Lower lobe of right lung (tissue), 2 donors: Measurements from ENCODE around the gene AUTS2. TPM values are rescaled to one million over a fixed set of nuclear protein-coding genes. Genes with fewer than 3 reads are reported as not detected.

Experiments used
- ATAC-seq, 2 donors: fragments of 200-7000 bp; cut with Tn5 transposase; one replicate each; pipeline ENCODE4 v1.9.1; 2020 to 2022; ENCODE audit warnings: mild to moderate bottlenecking in 2 of 2, moderate library complexity in 2 of 2
- DNase-seq: peaks from one replicate; pipeline ENCODE4 v3.0.0-alpha.2; 2020
- H3K27ac ChIP-seq: fragments of 200-600 bp; one replicate; pipeline ENCODE4 v1.8.0; 2022
- H3K27me3 ChIP-seq: fragments of 200-600 bp; one replicate; pipeline ENCODE4 v1.8.0; 2022; ENCODE audit warnings: low read depth
- H3K36me3 ChIP-seq: fragments of 200-600 bp; one replicate; pipeline ENCODE4 v1.8.0; 2022; ENCODE audit warnings: mild to moderate bottlenecking
- H3K4me1 ChIP-seq: fragments of 200-600 bp; one replicate; pipeline ENCODE4 v1.8.0; 2022
- H3K4me3 ChIP-seq: fragments of 200-600 bp; one replicate; pipeline ENCODE4 v1.8.0; 2022; ENCODE audit warnings: mild to moderate bottlenecking
- H3K9me3 ChIP-seq: fragments of 200-600 bp; one replicate; pipeline ENCODE4 v1.8.0; 2022
- intact Hi-C: fragments of 100-400 bp; cut with DNase I; formaldehyde crosslinking; loops from one replicate; pipeline ENCODE4 v1.11.0; 2022
- total RNA-seq: library from RNA; stranded (reverse); fragmentation: NEBNext Ultra II Directional; extraction: Animal tissue kit (Norgen Biotek cat#: 25700); gene quantifications from one replicate; pipeline ENCODE4 v1.2.1, GENCODE V29; 2021
- TF ChIP-seq, protein P1 (sequence below): fragments of 200-600 bp; IDR thresholded peaks from one replicate; pipeline ENCODE4 v1.8.0; 2022; ENCODE audit warnings: antibody characterized with exemption, mild to moderate bottlenecking
- donor health status: DM: no; HTN: yes; CAD: no; lungs with severe emphysema.

Gene AUTS2
- total RNA-seq, 1 donor from 2014 or later: 45.7 TPM

DNA sequence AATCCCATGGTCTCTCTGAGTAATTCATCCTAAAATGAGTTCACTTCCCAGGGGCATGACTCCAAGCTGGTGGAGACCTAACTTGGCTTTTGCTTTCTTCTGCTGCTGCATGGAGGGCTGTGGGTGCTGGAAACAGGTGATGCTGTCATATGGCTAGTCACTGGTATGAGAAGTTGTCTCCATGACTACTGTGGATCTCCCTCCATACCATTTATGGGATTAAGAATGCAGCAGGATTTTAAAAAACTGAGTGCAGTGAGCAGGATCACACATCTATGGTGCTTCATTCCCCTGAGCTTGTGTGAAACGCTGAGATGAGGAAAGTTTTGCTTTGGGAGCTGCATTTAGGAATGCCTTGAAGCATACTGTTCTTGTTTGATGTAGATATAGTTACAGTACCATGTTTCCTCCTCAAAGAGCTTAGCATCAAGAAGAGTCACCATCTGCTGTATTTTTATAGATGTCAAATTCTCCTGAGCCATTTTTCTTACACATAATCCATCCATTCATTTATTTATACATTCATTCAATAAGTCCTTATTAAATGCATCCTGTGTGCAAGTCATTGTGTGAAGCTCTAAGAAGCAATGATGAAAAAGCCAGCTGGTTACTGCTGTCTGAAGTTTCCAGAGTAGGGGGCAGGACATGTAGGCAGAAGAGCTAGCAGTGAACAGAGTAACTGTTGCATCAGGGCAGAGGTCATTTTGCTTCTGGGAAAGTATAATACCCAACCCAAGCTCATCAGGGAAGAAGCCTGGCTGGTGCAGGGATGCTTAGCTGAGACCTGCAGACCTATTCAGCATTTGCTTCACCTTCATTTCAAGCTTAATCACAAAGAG lies 534.8 kb downstream of the AUTS2 start:
- intact Hi-C loops: no loop called here
- H3K4me3 ChIP-seq: no peak overlapping the region
- TF ChIP-seq, protein P1, sequence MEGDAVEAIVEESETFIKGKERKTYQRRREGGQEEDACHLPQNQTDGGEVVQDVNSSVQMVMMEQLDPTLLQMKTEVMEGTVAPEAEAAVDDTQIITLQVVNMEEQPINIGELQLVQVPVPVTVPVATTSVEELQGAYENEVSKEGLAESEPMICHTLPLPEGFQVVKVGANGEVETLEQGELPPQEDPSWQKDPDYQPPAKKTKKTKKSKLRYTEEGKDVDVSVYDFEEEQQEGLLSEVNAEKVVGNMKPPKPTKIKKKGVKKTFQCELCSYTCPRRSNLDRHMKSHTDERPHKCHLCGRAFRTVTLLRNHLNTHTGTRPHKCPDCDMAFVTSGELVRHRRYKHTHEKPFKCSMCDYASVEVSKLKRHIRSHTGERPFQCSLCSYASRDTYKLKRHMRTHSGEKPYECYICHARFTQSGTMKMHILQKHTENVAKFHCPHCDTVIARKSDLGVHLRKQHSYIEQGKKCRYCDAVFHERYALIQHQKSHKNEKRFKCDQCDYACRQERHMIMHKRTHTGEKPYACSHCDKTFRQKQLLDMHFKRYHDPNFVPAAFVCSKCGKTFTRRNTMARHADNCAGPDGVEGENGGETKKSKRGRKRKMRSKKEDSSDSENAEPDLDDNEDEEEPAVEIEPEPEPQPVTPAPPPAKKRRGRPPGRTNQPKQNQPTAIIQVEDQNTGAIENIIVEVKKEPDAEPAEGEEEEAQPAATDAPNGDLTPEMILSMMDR: no peak
- H3K27me3 ChIP-seq: no peaks in the 10 kb centered on the region
- H3K27ac ChIP-seq: no peak overlapping the region
- ATAC-seq (no peak), DNase-seq (no peak)
- no peaks in the 10 kb centered on the region for H3K4me1 ChIP-seq
- no peaks in the 10 kb centered on the region for H3K36me3 ChIP-seq
- H3K9me3 ChIP-seq: no peaks in the 10 kb centered on the region

DNA sequence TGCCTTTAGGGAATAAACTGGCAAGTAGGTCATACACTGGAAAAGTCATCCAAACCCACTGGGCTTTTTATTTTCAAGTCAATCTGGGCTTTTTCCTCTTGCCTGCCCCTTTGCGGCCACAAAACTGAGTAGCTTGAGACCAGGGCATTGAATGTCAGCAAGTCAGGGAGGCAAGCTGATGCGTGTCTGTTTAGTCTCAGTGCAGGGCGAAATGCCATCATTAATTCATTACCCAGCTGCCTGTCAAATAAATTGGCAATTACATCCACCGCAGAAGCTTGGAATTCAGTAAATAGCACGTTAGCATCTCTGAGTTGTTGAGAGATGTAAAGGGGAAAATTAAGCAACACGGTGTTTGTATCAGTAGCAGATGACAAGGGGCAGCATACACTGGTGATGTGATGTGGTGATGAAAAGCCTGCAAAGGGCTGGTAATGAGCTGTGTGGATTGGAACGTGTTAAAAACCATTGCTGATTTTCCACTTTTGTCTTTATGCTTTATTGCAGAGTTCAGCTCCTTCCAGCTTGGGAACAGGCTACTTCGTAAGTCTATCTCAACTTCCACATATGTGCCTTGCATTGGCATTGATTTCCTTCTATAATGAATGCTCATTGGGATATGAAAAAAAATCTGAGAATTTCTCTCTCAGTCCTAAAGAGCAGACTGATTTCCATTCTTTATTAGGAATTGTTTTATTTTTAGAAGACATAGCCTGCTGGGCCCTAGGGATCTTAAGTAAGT lies 535.9 kb downstream of the AUTS2 start:
- Histone ChIP-seq H3K27ac (no peak overlapping the region), H3K36me3 (no peaks in the 10 kb centered on the region), H3K4me3 (no peak overlapping the region), H3K4me1 (no peaks in the 10 kb centered on the region), H3K27me3 (no peaks in the 10 kb centered on the region), H3K9me3 (no peaks in the 10 kb centered on the region)
- DNase-seq (no peak), ATAC-seq (no peak)
- TF ChIP-seq, protein P1: no peak
- intact Hi-C loops: no loop called here

GRCh38 chr7:70135656-70136055 lies 537.4 kb downstream of the AUTS2 start:
- intact Hi-C loops: no loop called here
- no peaks in the 10 kb centered on the region for H3K4me1 ChIP-seq
- TF ChIP-seq, protein P1: no peak
- H3K9me3 ChIP-seq: no peaks in the 10 kb centered on the region
- no peaks in the 10 kb centered on the region for H3K36me3 ChIP-seq
- no peak overlapping the region for H3K4me3 ChIP-seq
- ATAC-seq (no peak), DNase-seq (no peak)
- H3K27ac ChIP-seq: no peak overlapping the region
- no peaks in the 10 kb centered on the region for H3K27me3 ChIP-seq

- no peak overlapping the region for H3K27ac ChIP-seq
- no peak overlapping the region for H3K4me3 ChIP-seq
- DNase-seq: no peak
- H3K27me3 ChIP-seq: no peaks in the 10 kb centered on the region
- no peaks in the 10 kb centered on the region for H3K9me3 ChIP-seq
- intact Hi-C loops: no loop called here
- H3K36me3 ChIP-seq: no peaks in the 10 kb centered on the region
- no peaks in the 10 kb centered on the region for H3K4me1 ChIP-seq
- ATAC-seq: no peak
- TF ChIP-seq, protein P1: no peak
Measured at GRCh38 chr7:70137126-70137525, 538.9 kb downstream of the AUTS2 start.

DNA sequence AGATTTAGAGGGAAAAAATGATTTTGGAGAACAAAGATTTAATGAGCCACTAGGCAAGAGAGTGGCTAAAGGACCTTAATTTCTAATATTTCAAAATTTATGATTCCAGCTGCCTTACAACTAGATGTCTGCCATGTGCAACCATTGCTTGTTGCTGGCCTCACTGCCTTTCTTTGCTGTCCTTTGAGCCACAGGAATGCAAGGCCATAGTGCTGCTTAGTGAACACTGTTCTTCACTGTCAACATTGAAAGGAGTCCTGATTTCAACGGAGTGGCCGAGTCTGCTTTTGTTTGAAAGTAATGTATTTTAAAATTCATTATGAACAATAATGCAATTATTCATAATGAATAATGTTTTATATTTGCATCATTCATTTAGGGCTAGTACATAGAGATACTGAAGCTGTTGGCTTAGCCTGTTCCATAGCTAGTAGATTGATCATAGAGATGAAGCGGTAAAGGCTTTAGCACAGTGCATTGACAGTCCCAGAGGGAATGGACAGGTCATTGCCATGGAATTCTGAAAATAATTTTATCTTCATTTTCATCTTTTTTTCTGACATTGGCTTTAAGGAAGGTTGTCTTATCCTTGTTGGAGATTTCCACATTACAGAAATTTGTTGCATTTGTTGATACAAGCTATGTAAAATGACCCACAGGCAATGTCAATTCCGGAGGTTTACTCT lies 544.1 kb downstream of the AUTS2 start:
- TF ChIP-seq, protein P1: no peak
- Histone ChIP-seq H3K27me3 (no peaks in the 10 kb centered on the region), H3K9me3 (no peaks in the 10 kb centered on the region), H3K4me3 (no peak overlapping the region), H3K27ac (no peak overlapping the region), H3K36me3 (no peaks in the 10 kb centered on the region), H3K4me1 (no peaks in the 10 kb centered on the region)
- DNase-seq: no peak
- intact Hi-C loops: no loop called here
- no peak for ATAC-seq
